HG02981 (cell line): Measurements from ENCODE around the gene RAB22A.
A peak's percentile ranks its signal among the peaks of the same experiment; 100 is the strongest.

Experiments
- ATAC-seq: cut with Tn5 transposase; IDR thresholded peaks from one replicate; pipeline ENCODE4 v1.9.1; 2021; ENCODE audit warnings: mild to moderate bottlenecking, moderate library complexity; ENCODE audit not compliant: unreplicated experiment

Gene RAB22A, protein sequence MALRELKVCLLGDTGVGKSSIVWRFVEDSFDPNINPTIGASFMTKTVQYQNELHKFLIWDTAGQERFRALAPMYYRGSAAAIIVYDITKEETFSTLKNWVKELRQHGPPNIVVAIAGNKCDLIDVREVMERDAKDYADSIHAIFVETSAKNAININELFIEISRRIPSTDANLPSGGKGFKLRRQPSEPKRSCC

GRCh38 chr20:58309591-58310290, at the start of gene RAB22A:
TSS of gene RAB22A (plus strand) at chr20:58309715. CDS start at chr20:58309977, 262 bp downstream.
- peak; percentile 74 for ATAC-seq

GRCh38 chr20:58260006-58260405, 49.5 kb upstream of the RAB22A start:
- ATAC-seq, result no peak

DNA sequence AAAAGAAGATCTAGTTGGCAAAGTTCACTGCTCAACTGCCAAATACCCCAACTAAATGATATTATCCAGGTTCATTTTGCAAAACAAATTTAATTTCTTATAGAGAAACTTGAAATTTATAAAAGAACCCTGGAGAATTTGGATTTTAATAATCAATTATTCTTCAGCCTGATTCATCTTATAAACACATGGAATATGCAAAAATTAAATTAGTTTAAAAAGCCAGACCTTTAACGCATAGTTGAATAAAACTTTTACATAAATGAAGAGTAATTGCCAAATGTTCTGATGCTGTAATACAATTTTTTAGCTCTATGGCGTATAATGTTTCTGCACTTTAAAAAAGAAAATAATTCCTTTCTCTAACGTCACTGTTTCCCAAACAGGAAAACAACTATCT, 47.9 kb upstream of the RAB22A start:
- no peak for ATAC-seq

- ATAC-seq, result no peak
Measured at GRCh38 chr20:58264271-58264670, 45.2 kb upstream of the RAB22A start.

GRCh38 chr20:58267389-58268215, 41.9 kb upstream of the RAB22A start:
- no peak for ATAC-seq

DNA sequence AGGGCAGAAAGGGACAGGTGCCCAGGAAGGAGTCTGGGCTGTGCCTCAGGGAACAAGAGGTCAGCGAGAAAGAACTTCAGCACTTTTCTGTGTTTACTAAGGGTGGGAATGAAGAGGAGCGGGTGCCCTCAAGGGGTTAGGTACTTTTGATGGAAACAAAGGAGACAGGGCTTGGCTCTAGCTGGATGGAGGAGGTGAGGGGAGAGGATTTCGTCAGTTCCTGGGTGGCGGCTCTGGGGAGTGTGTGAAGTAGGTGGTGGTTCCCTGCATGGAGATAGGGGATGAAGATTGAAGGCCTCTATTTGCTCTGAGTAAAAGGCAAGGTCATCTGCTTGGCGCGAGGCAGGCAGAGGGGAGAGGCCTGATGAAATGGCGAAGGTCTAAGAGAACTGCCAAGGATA, 41.1 kb upstream of the RAB22A start:
- no peak for ATAC-seq

GRCh38 chr20:58268936-58269619, 40.4 kb upstream of the RAB22A start:
- ATAC-seq, result no peak

DNA sequence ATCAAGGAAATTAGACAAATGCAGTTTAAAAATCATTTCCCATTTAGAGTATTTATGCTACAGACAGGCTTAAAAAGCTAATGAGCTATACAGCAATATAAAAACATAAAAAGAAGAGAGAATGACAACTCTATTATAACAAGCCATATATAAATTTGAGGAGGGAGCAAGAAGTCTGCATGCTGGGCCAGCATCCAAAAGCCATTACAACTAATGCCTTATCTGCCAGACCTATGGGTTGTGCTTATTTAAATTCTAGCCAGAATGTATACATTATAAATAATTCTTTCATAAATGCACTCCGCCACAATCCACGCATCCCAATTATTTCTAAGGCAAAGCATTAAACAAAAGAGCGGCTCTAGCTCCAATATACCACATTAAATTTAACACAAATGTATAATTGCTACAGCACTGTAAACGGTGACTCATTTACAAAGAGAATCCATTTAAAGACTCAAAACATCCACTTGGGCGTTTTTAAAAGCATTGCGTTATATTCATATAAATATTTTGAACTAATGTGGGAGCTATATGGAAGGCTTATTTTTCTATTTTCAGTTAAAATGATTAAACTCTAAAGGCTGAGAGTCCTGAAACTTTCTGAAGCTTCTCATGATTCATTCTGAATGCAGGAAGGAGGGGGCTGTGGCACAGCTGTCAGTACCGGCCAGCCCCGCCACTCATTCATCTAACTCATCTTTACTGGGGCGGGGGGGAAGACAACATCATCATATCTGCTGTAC, 37.7 kb upstream of the RAB22A start:
- no peak for ATAC-seq

DNA sequence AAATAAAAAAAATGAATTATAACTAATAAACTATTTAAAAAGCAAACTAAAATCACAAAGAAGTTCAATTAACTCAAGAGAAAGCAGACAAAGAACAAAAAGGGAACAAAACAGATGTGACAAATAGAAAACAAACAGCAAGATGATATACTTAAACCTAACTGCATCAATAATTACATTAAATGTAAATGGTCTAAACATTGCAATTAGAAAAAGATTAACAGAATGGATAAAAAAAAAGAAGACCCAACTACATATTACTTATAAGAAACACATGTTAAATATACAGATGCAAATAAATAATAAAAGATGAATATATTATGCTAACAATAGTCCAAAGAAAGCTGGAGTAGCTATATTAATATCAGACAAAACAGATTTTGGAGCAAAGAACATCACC, 35.1 kb upstream of the RAB22A start:
- ATAC-seq, result no peak

DNA sequence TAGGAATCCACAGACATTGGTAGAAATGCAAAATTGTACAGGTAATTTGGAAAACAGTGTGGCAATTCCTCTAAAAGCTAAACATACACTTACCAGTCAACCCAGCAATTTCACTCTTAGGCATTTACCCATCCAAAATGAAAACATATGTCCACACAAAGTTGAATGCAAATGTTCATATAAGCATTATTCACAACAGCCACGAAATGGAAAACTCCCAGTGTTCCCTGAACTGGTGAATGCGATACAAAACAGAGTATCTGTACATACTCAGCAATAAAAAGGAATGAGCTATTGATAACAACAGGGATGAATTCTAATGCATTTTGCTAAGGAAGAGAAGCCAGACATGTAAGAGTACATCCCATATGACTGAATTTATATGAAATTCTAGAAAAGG, 32.4 kb upstream of the RAB22A start:
- no peak for ATAC-seq

GRCh38 chr20:58277578-58278472, 31.7 kb upstream of the RAB22A start:
- ATAC-seq, result no peak

GRCh38 chr20:58286729-58287128, 22.8 kb upstream of the RAB22A start:
- ATAC-seq, result no peak

DNA sequence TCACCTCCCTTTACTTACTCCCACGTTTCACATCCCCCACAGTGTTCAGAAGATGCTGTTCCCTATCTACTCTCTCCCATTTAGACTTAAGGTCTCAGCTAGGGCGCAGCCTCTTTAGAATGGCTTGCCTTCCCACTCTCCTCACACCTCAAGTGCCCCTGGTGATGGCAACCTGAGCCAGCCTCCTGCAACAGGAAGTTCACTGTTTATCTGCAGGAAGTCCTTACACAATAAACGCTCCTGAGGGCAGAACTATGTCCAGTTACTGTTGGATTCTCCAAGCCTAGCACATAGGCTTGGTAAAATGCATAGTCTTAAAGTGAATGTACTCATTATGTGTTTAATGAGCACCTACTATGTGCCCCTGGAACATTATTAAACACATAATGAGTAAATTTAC, 21.9 kb upstream of the RAB22A start:
- ATAC-seq, result no peak

DNA sequence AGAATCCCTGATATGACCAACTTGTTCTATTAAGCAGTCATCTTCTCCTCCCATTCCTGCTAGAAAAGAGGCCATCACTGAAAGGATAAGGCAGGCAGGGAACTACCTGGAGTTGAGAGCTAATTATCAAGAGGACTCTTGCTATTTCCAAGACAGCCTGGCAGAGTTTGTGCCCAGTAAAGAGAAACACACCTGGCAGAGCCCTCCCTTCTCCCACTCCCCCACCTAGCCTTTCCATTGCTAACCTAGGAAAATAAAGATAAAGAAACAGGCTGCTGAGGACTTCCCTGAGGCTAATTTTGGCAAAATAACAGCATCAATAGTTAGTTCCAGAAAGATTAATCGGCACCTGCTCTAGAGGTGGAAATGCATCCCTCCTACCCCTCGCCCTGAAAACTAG, 20.4 kb upstream of the RAB22A start:
- ATAC-seq, result no peak

GRCh38 chr20:58293453-58293852, 16.1 kb upstream of the RAB22A start:
- ATAC-seq, result peak; percentile 56

DNA sequence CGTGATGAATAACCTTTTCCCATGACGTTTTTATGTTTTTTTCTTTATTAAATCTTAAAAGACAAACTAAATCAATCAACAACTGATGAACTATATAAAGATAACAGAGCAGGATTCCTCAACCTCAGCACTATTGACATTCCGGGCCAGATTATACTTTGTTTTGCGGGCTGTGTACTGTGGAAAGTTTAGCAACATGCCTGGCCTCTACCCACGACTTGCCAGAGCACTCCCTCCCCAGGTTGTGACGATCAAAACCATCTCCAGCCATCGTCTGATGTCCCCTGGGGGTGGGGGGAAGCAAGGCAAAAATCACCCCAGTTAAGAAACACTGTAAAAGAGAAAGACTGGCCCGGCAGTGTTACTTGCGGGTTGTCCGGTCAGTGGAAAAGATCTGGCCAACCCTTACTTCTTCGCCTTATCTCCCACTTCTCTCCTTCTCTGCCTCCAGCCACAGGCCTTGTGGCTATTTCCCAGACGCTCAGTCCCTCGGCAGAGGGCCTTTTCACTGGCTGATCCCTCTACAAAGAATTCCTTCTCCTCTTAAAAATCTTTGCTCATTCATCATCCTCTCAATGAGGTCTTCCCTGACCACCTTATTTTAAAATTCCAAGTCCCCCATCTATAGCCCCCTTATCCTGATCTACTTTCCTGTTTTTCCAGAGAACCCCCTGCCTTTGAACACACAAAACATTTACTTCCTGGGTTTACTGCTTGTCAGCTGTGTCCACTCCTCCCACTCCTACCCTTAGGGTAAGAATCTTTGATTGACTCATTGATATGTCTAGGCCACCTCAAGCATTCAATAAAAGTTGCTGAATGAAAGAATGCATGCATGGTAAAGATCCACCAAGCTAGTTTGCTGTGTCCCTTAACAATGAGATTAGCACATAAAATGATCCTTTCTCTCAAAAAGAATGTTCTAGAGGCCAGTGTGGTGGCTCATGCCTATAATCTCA, 14.7 kb upstream of the RAB22A start:
- no peak for ATAC-seq

- no peak for ATAC-seq
Measured at GRCh38 chr20:58296051-58296837, 13.3 kb upstream of the RAB22A start.

DNA sequence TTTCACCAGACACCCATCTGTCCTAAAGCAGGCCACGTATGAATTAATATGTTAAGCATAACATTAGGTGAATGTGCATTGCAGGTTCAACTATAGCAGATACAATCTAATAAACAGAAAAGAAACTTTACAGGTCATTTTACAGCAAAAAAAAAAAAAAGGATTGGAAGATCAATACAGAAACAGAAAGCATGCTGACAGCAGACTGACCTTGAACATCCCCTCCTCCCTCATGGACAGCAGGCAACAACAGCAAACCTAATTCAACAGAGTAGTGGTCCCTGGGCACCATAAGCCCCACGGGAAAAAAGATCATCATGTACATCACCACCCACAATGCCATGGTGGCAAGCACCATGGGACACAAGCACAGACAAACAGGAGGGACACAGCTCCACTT, 12.1 kb upstream of the RAB22A start:
- ATAC-seq, result no peak
